Measurements from ENCODE around the gene C1QTNF12. TPM values are rescaled to one million over a fixed set of nuclear protein-coding genes. Genes with fewer than 3 reads are reported as not detected.
"Not testable (repeated sequence)": the region's sequence is repeated elsewhere in the genome, so short reads cannot be mapped to it uniquely, and the experiment has no call there.

C1QTNF12 gene
- total RNA-seq, 2 donors from 2014 or later = not detected

DNA sequence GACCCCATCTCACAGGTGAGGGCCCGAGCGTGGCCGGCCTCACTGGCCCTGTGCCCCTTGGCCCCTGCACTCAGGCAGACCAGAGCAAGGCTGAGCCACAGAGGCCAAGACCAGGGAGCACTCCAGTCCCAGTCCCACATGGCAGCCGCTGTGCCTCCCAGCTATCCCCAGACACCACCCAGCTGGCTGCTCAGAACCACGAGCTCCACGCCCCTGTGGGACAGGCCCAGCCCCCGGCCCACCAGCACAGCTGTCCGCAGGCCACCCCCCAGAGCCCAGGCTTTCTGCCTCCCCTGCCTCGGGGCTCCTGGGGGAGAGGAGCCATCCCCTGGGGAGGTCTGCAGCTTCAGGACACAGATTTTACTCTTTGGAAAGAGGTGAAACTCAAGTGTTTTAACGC is 9.1 kb upstream of the C1QTNF12 start:
- Histone ChIP-seq H3K4me3 (no peak overlapping the region), H3K27me3 (no peaks in the 10 kb centered on the region), H3K4me1 (peaks cover 0 to 24% of the 10 kb centered on the region in 2 donors), H3K36me3 (peaks cover 54% of the 10 kb centered on the region), H3K27ac (no peak overlapping the region), H3K9me3 (no peaks in the 10 kb centered on the region)
- TF ChIP-seq, protein P1, sequence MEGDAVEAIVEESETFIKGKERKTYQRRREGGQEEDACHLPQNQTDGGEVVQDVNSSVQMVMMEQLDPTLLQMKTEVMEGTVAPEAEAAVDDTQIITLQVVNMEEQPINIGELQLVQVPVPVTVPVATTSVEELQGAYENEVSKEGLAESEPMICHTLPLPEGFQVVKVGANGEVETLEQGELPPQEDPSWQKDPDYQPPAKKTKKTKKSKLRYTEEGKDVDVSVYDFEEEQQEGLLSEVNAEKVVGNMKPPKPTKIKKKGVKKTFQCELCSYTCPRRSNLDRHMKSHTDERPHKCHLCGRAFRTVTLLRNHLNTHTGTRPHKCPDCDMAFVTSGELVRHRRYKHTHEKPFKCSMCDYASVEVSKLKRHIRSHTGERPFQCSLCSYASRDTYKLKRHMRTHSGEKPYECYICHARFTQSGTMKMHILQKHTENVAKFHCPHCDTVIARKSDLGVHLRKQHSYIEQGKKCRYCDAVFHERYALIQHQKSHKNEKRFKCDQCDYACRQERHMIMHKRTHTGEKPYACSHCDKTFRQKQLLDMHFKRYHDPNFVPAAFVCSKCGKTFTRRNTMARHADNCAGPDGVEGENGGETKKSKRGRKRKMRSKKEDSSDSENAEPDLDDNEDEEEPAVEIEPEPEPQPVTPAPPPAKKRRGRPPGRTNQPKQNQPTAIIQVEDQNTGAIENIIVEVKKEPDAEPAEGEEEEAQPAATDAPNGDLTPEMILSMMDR (IDR thresholded peaks at IDR 0.05) = no peak
- DNase-seq (ENCODE audit: low spot score) = no peak

DNA sequence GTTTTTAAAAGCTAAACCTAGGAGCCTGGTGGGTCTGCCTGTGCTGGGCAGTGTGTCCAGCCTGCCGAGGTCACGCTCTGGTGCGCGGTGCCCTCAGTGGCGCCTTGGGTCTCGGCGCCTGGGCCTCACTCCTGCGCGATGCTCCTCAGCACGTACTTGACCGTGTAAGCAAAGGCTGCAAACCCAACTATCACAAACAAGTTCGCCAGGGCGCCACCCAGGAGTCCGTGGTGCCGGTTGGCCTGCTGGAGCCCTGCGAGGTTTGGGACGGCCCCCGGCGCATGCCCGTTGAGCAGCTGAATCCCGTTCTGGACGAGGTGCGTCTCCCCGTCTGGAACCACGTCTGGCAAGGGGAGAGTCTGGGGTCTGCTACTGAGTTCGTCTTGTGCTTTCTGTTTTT is 8.6 kb upstream of the C1QTNF12 start:
- no peak overlapping the region for H3K4me3 ChIP-seq
- no peaks in the 10 kb centered on the region for H3K9me3 ChIP-seq
- peaks cover 49% of the 10 kb centered on the region for H3K36me3 ChIP-seq
- no peaks in the 10 kb centered on the region for H3K27me3 ChIP-seq
- H3K27ac ChIP-seq = no peak overlapping the region
- H3K4me1 ChIP-seq = peaks cover 0 to 19% of the 10 kb centered on the region in 2 donors
- DNase-seq (ENCODE audit: low spot score) = no peak
- TF ChIP-seq, protein P1 (IDR thresholded peaks at IDR 0.05) = no peak

DNA sequence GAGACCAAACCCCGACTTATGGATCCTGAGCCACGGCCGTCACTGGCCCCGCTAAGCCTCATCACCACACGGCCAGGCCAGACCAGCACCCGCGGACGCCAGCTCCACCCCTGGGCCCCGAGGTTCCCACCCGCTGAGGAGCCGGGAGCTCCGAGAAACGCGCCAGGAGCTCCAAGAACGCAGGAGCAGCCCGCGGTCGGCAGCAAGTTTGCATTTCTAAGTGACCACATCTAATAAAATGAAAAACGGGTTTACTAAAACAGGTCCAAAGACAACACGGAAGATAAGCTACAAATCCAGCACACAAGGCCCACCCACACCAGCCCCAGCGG is 8.1 kb upstream of the C1QTNF12 start:
- DNase-seq (ENCODE audit: low spot score) = no peak
- H3K4me3 ChIP-seq = no peak overlapping the region
- H3K27me3 ChIP-seq = no peaks in the 10 kb centered on the region
- H3K36me3 ChIP-seq = peaks cover 45% of the 10 kb centered on the region
- H3K27ac ChIP-seq = no peak overlapping the region
- TF ChIP-seq, protein P1 (IDR thresholded peaks at IDR 0.05) = no peak
- no peaks in the 10 kb centered on the region for H3K9me3 ChIP-seq
- H3K4me1 ChIP-seq = peaks cover 0 to 14% of the 10 kb centered on the region in 2 donors

DNA sequence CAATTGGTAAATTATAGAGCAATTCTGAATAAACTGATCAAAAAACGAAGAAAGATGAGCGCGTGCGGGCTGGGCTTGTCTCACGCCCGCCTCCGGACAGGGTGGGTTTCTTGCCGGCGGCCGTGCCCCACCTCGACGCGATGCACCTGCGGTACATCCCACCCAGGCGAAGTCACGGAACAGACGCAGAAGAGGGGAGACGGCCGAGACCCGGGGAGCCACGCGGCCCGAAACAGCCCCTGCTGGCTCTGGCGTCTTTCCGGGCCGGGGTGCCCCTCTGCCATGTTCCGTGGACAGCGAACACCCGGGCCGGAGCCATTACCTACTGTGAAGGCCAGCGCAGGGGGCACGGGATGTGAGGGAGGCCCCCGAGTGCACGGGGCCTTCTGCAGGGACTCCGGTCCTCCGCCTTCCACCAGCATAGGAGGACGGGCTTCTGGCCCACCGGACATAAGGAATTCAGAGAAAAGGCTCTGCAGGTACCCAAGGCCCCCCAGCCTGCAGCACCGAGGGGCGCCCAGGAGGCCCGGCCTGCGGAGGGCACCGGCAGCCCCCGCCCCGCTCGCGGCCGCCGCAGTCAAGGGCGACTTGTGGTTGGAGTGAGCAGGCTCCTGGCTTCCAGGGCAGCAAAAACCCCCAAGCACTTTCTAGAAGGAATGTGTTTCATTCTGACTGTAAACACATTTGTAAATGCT is 7.6 kb upstream of the C1QTNF12 start:
- TF ChIP-seq, protein P1 (IDR thresholded peaks at IDR 0.05) = no peak
- no peaks in the 10 kb centered on the region for H3K9me3 ChIP-seq
- no peak for DNase-seq (ENCODE audit: low spot score)
- H3K27me3 ChIP-seq = no peaks in the 10 kb centered on the region
- no peak overlapping the region for H3K27ac ChIP-seq
- no peak overlapping the region for H3K4me3 ChIP-seq
- H3K4me1 ChIP-seq = peaks cover 0 to 9% of the 10 kb centered on the region in 2 donors
- peaks cover 40% of the 10 kb centered on the region for H3K36me3 ChIP-seq

DNA sequence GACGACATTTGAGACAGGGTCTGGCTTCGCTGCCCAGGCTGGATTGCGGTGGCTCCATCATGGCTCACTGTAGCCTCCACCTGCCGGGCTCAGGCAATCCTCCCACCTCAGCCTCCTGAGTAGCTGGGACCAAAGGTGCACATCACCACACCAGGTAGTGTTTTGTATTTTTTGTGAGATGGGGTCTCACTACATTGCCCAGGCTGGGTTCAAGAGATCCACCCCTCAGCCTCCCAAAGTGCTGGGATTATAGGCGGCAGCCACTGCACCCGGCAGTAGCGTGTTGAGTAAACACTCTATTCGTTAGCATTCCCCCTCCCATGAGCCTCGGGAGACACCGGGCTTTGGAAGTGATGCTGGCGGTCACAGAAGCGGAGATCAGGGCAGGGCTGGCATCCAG is 6.8 kb upstream of the C1QTNF12 start:
- no peak for DNase-seq (ENCODE audit: low spot score)
- Histone ChIP-seq H3K4me3 (no peak overlapping the region), H3K36me3 (peaks cover 38% of the 10 kb centered on the region), H3K9me3 (no peaks in the 10 kb centered on the region), H3K27ac (no peak overlapping the region), H3K27me3 (no peaks in the 10 kb centered on the region), H3K4me1 (peaks cover 0 to 1% of the 10 kb centered on the region in 2 donors)
- TF ChIP-seq, protein P1 (IDR thresholded peaks at IDR 0.05) = no peak

DNA sequence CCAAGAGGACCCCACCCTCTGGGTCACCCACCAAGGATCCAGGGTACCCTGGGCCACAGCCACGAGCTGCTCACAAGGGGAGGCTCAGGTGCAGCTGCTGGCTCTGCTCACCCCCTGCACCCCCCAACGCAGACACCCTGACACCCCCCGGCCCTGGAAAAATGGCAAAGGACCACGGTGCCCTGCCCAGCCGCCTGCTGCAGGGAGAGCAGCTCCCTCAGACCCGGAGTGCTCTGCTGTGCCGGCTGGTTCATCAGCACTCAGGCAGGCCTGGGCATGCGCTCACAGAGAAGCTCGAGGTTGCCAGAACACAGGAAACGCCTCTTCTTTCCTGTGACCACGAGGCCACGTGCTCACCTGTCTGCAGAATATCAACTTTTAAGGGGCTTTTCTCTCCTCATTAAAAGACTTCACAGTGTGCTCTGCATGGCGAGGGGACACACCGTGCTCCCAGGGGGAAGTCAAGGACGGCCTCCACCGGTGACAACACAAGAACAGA is 4.3 kb upstream of the C1QTNF12 start:
- TF ChIP-seq, protein P1 (IDR thresholded peaks at IDR 0.05) = no peak
- H3K36me3 ChIP-seq = peaks cover 27% of the 10 kb centered on the region
- no peak overlapping the region for H3K27ac ChIP-seq
- peaks cover 0 to 6% of the 10 kb centered on the region in 2 donors for H3K27me3 ChIP-seq
- H3K4me1 ChIP-seq = peaks cover 0 to 13% of the 10 kb centered on the region in 2 donors
- H3K9me3 ChIP-seq = no peaks in the 10 kb centered on the region
- DNase-seq (ENCODE audit: low spot score) = no peak
- no peak overlapping the region for H3K4me3 ChIP-seq

DNA sequence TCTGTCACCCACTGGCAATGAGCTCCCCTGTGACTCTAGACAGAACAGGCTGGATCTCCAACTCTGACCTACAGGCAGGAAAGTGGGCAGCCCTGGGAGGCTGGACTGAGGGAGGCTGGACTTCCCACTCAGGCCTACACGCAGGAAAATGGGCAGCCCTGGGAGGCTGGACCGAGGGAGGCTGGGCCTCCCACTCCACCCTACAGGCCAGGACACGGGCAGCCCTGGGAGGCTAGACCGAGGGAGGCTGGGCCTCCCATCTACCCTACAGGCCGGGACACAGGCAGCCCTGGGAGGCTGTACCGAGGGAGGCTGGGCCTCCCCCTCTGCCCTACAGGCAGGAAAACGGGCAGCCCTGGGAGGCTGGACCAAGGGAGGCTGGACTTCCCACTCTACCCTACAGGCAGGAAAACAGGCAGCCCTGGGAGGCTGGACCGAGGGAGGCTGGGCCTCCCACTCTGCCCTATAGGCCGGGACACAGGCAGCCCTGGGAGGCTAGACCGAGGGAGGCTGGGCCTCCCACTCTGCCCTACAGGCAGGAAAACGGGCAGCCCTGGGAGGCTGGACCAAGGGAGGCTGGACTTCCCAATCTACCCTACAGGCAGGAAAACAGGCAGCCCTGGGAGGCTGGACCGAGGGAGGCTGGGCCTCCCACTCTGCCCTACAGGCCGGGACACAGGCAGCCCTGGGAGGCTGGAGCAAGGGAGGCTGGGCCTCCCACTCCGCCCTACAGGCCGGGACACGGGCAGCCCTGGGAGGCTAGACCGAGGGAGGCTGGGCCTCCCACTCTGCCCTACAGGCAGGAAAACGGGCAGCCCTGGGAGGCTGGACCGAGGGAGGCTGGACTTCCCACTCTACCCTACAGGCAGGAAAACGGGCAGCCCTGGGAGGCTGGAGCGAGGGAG is 1.7 kb upstream of the C1QTNF12 start:
- not testable (repeated sequence) for H3K27ac ChIP-seq; H3K9me3 ChIP-seq; H3K27me3 ChIP-seq; H3K36me3 ChIP-seq; DNase-seq (ENCODE audit: low spot score); H3K4me3 ChIP-seq
- H3K4me1 ChIP-seq = peaks cover 0 to 14% of the 10 kb centered on the region in 2 donors
